B cell (primary cell): ENCODE measurements around the gene CPEB3. TPM values are rescaled to one million over a fixed set of nuclear protein-coding genes. Genes with fewer than 3 reads are reported as not detected.

Experiments used
- ATAC-seq: fragments of 200-7000 bp; cut with Tn5 transposase; one replicate; pipeline ENCODE4 v1.10.0; 2021; ENCODE audit warnings: low read depth, mild to moderate bottlenecking, moderate number of reproducible peaks, moderate library complexity
- CTCF ChIA-PET: fragments of 350-600 bp; sonication (Branson Sonifier 250); formaldehyde crosslinking; loops from one replicate; lab custom pipeline; 2021; ENCODE audit warnings: antibody characterized with exemption, inconsistent platforms; lab: Charles Lee
- POLR2A ChIA-PET: fragments of 350-600 bp; sonication (Branson Sonifier 250); formaldehyde crosslinking; loops from one replicate; lab custom pipeline; 2021; ENCODE audit warnings: antibody characterized with exemption; lab: Charles Lee
- DNase-seq: peaks from one replicate; pipeline ENCODE4 v3.0.0; 2013
- H2AFZ ChIP-seq: 2 replicates; pipeline ENCODE4 v1.6.1; 2012; ENCODE audit warnings: mild to moderate bottlenecking, low read depth, low read length; ENCODE audit not compliant: insufficient read depth, poor library complexity, severe bottlenecking
- H3K27ac ChIP-seq, 2 donors: 1 replicate in 1 of 2; 2 replicates in 1 of 2; pipeline ENCODE4 v1.5.1; 2012 to 2013; ENCODE audit warnings: low read length in 2 of 2, mild to moderate bottlenecking in 2 of 2, moderate library complexity in 1 of 2
- H3K27me3 ChIP-seq, 4 experiments: fragments of 200-600 bp in 1 of 4; sonication (generic) in 1 of 4; replicated peaks in 1 of 4; 1 replicate in 2 of 4; 2 replicates in 2 of 4; pipeline versions ENCODE4 v1.6.1 to v1.7.0; 2013 to 2016; ENCODE audit warnings: low read length in 3 of 4, mild to moderate bottlenecking in 2 of 4, mixed read lengths in 1 of 4, moderate library complexity in 1 of 4; ENCODE audit not compliant: insufficient read depth in 4 of 4, control insufficient read depth in 3 of 4; ENCODE audit errors: control extremely low read depth in 1 of 4
- H3K36me3 ChIP-seq, 2 experiments: replicated peaks in 1 of 2; 1 replicate in 1 of 2; 2 replicates in 1 of 2; pipeline versions ENCODE4 v1.6.1 to v1.7.1; 2013; ENCODE audit warnings: low read length in 1 of 2; ENCODE audit not compliant: insufficient read depth in 2 of 2, control insufficient read depth in 1 of 2; ENCODE audit errors: control extremely low read depth in 1 of 2, extremely low read depth in 1 of 2
- H3K4me1 ChIP-seq, 2 donors: fragments of 200-600 bp in 1 of 2; sonication (generic) in 1 of 2; 1 replicate in 1 of 2; 2 replicates in 1 of 2; pipeline versions ENCODE4 v1.5.1 to v1.6.1; 2013 to 2017; ENCODE audit warnings: low read length in 2 of 2; ENCODE audit not compliant: control insufficient read depth in 2 of 2, insufficient read depth in 2 of 2
- H3K4me2 ChIP-seq: replicated peaks from 2 replicates; pipeline ENCODE3; 2012; ENCODE audit warnings: mild to moderate bottlenecking, low read depth, low read length; ENCODE audit not compliant: poor library complexity, severe bottlenecking
- H3K4me3 ChIP-seq, 5 experiments: fragments of 200-600 bp in 1 of 5; sonication (generic) in 1 of 5; 1 replicate in 3 of 5; 2 replicates in 2 of 5; pipeline versions ENCODE4 v1.5.1 to v1.7.0; 2011 to 2016; ENCODE audit warnings: low read length in 4 of 5, mild to moderate bottlenecking in 4 of 5, low read depth in 2 of 5, control low read depth in 1 of 5, moderate library complexity in 1 of 5; ENCODE audit not compliant: insufficient read depth in 1 of 5; ENCODE audit errors: control extremely low read depth in 1 of 5, extremely low read depth in 1 of 5
- H3K79me2 ChIP-seq: fragments of 200-600 bp; sonication (generic); one replicate; pipeline ENCODE4 v1.6.0; 2016; ENCODE audit warnings: low read length; ENCODE audit not compliant: control insufficient read depth, insufficient read depth
- H3K9ac ChIP-seq: fragments of 200-600 bp; sonication (generic); 2 replicates; pipeline ENCODE4 v1.6.1; 2017; ENCODE audit warnings: mild to moderate bottlenecking, low read length, moderate library complexity
- H3K9me3 ChIP-seq, 3 donors: one replicate each; pipeline versions ENCODE4 v1.6.1 to v1.7.1; 2013; ENCODE audit warnings: low read length in 2 of 3; ENCODE audit not compliant: control insufficient read depth in 2 of 3, insufficient read depth in 1 of 3; ENCODE audit errors: control extremely low read depth in 1 of 3
- H4K20me1 ChIP-seq: 2 replicates; pipeline ENCODE4 v1.6.0; 2012; ENCODE audit warnings: mild to moderate bottlenecking, low read length; ENCODE audit not compliant: insufficient read depth, control insufficient read depth, poor library complexity, severe bottlenecking
- H3K27ac Mint-ChIP-seq: one replicate; pipeline ENCODE4 v1.8.0; 2021; ENCODE audit warnings: mixed read lengths
- H3K27me3 Mint-ChIP-seq: one replicate; pipeline ENCODE4 v1.8.0; 2021; ENCODE audit warnings: mixed read lengths
- H3K4me1 Mint-ChIP-seq: one replicate; pipeline ENCODE4 v1.8.0; 2021; ENCODE audit warnings: mixed read lengths
- H3K4me3 Mint-ChIP-seq: one replicate; pipeline ENCODE4 v1.8.0; 2021; ENCODE audit warnings: mixed read lengths
- H3K9me3 Mint-ChIP-seq: one replicate; pipeline ENCODE4 v1.8.0; 2022; ENCODE audit warnings: mixed read lengths; ENCODE audit not compliant: insufficient read depth
- CTCF ChIP-seq: fragments of 200-600 bp; IDR thresholded peaks from one replicate; pipeline ENCODE4 v1.8.0; 2022; ENCODE audit warnings: antibody characterized with exemption, mild to moderate bottlenecking
- EZH2 ChIP-seq: IDR thresholded peaks from 2 replicates; pipeline ENCODE4 v1.6.1; 2012; ENCODE audit warnings: borderline replicate concordance, low read depth, mild to moderate bottlenecking, moderate library complexity, low read length; ENCODE audit not compliant: insufficient read depth, poor library complexity, severe bottlenecking
- WGBS: methylation state at CpG from one replicate; pipeline ENCODE4 v1.1.5; 2013; ENCODE audit warnings: missing lambda C conversion rate; ENCODE audit not compliant: insufficient coverage; 5-methylcytosine and 5-hydroxymethylcytosine counted together
- intact Hi-C: fragments of 100-400 bp; cut with micrococcal nuclease; formaldehyde crosslinking; loops from one replicate; pipeline ENCODE4 v1.10.0; 2022
- polyA plus RNA-seq: library from polyadenylated mRNA; depleted of rRNA; stranded (reverse); fragments of >200 nt; gene quantifications from 2 replicates; pipeline ENCODE4 v1.2.3, GENCODE V29; 2012
- total RNA-seq, 2 donors: library from RNA; stranded (reverse); fragments of 120-200 nt in 1 of 2; gene quantifications; 1 replicate in 1 of 2; 2 replicates in 1 of 2; pipeline versions ENCODE4 v1.2.3 to v1.2.4, GENCODE V29; 2013 to 2022

The CPEB3 gene
- total and polyA plus RNA-seq, 2 donors (not counting 1 experiment from before 2014, with no cell fraction given) = 1.6 to 6.7 TPM

DNA sequence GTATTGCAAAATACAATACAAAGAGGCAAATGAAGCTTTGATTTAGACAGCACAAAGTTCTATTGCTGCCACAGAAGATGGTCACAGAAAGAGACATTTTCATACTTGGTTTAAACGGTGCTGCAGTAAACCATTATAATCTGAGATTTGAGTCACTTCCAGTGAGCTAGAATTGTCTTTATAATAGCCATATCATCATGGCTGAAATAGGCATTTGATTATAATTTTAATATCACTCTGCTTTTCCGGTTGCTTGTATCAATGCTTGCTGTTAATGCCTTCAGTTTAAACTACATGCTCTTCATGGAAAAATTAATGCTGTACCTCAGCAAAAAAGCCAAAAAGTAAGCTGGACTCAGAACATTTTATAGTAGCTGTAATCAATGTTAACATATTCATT lies 48.5 kb downstream of the CPEB3 start:
- Histone ChIP-seq H4K20me1 (no peaks in the 10 kb centered on the region), H3K36me3 (no peaks in the 10 kb centered on the region), H3K9me3 (no peaks in the 10 kb centered on the region), H3K79me2 (peaks cover 14% of the 10 kb centered on the region), H2AFZ (no peak overlapping the region), H3K27ac (no peak overlapping the region), H3K4me2 (no peak overlapping the region), H3K27me3 (no peaks in the 10 kb centered on the region), H3K9ac (no peak overlapping the region), H3K4me3 (no peak overlapping the region), H3K4me1 (peaks cover 19 to 30% of the 10 kb centered on the region in 2 donors)
- CTCF ChIA-PET = interaction anchor here (1.0 to 1.3 kb wide), 3 partner anchors 47 to 155 kb away, joined by 3 to 5 read pairs (median 3); partner anchors contain the start of genes CPEB3 and MARCHF5
- H3K9me3 Mint-ChIP-seq = no peaks in the 10 kb centered on the region
- POLR2A ChIA-PET = no interaction called here
- peaks cover 38% of the 10 kb centered on the region for H3K4me1 Mint-ChIP-seq
- H3K27me3 Mint-ChIP-seq = no peaks in the 10 kb centered on the region
- intact Hi-C loops = no loop called here
- H3K4me3 Mint-ChIP-seq = peak overlapping the region; percentile 58
- ATAC-seq = no peak
- no peak overlapping the region for H3K27ac Mint-ChIP-seq
- no peak for TF ChIP-seq CTCF
- TF ChIP-seq EZH2 = no peak
- no CpG with 5 or more reads among the region's 2 CpGs for WGBS
- no peak for DNase-seq

DNA sequence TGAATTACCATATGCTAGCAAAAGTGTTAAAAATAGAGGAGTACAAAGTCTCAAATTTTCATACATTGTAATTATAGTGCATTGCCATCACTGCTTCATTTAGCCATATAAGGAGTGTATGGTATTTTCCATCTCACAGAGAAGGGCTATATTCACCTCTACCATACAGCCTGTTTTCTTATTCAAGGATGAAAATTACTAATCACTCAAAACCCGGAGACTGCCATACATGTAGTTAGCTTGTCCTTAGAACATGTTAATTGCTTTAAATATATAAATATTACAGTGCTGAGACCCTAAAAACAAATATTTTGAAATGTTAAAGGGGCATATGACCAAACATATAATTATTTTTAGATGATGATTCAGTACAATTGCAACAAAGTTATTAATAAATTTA lies 49.4 kb downstream of the CPEB3 start:
- Histone ChIP-seq H2AFZ (peak overlapping the region; percentile 89), H3K27ac (no peak overlapping the region), H3K4me3 (peak overlapping the region in 3 of 5 experiments; percentile 91 to 99 (median 95)), H3K9ac (peak overlapping the region; percentile 86), H3K4me1 (peaks cover 19 to 30% of the 10 kb centered on the region in 2 donors), H3K27me3 (no peaks in the 10 kb centered on the region), H3K4me2 (peak overlapping the region; percentile 96), H3K36me3 (no peaks in the 10 kb centered on the region), H3K79me2 (peaks cover 14% of the 10 kb centered on the region), H3K9me3 (no peaks in the 10 kb centered on the region), H4K20me1 (no peaks in the 10 kb centered on the region)
- no peak for DNase-seq
- ChIA-PET CTCF (interaction anchor here (0.6 to 1.3 kb wide), 3 partner anchors 12 to 153 kb away, joined by 3 read pairs; partner anchors contain the start of genes CPEB3 and MARCHF5), POLR2A (no interaction called here)
- Mint-ChIP-seq H3K27me3 (no peaks in the 10 kb centered on the region), H3K27ac (no peak overlapping the region), H3K4me1 (peaks cover 44% of the 10 kb centered on the region), H3K9me3 (no peaks in the 10 kb centered on the region), H3K4me3 (peak overlapping the region; percentile 96)
- no peak for ATAC-seq
- intact Hi-C loops = loop anchor here (2.0 kb wide), 2 partner anchors 333 to 443 kb away; partner anchors contain the start of genes IDE and TNKS2
- TF ChIP-seq EZH2 (no peak), CTCF (no peak)
- no CpG with 5 or more reads among the region's 1 CpG for WGBS
